ENCODE results near the gene KLK15.

KLK15 gene

DNA sequence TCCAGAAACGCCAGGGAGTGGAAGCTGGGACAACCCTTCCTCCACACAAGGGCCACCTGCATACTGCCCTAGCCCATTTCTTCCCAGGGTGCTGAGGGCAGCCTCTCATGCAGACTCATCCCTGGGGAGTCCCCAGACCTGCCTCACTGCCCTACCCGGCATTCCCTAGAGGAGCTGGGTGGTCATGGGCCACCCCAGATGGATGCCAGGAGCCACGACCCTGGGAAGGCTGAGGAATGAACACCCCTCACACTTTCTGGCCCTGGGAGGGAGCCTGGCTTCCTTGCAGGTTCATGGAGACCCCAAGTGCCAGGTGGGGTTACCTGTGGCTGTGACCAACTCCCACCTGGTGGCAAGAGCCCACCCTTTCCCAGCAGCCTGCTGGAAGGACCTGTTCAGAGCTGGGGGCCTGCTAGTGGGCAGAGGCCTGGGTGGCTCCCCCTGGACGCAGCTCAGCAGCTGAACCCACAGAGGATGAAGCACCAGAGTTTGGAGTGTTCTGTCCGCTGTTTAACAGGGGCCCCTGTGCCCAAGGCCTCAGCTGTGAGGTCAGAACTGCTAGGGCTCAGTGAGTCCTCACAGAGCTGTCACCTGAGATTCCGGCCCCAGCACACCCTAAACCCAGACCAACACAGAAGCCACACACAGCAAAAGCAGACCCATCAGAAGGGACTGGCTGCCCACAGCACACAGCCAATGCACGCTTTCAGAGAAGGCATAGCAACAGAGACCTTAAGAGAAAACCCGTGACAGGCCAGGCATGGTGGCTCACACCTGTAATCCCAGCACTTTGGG lies 36.5 kb downstream of the KLK15 start:
- Histone ChIP-seq H3K9ac (ENCODE audit: low read length) (no peak overlapping the region), H3K4me1 (ENCODE audit: low read length) (peaks cover 8% of the 10 kb centered on the region), H3K27me3 (ENCODE audit: low read depth, low read length) (no peaks in the 10 kb centered on the region), H3K9me3 (ENCODE audit: insufficient read depth, low read length) (no peaks in the 10 kb centered on the region), H4K20me1 (ENCODE audit: insufficient read depth, low read length) (peaks cover 65% of the 10 kb centered on the region), H3K4me2 (ENCODE audit: low read length) (no peak overlapping the region), H3K4me3 (ENCODE audit: low read length) (no peak overlapping the region), H3K36me3 (replicated peaks; ENCODE audit: low read depth, low read length) (peaks cover 57% of the 10 kb centered on the region), H3K79me2 (ENCODE audit: low read length) (peaks cover 32% of the 10 kb centered on the region), H2AFZ (ENCODE audit: low read depth, low read length) (no peak overlapping the region), H3K27ac (ENCODE audit: low read length) (no peak overlapping the region)
- TF ChIP-seq EZH2phosphoT487 (IDR thresholded peaks at IDR 0.05; ENCODE audit: low read depth) = no peak
- TF ChIP-seq, protein P1, sequence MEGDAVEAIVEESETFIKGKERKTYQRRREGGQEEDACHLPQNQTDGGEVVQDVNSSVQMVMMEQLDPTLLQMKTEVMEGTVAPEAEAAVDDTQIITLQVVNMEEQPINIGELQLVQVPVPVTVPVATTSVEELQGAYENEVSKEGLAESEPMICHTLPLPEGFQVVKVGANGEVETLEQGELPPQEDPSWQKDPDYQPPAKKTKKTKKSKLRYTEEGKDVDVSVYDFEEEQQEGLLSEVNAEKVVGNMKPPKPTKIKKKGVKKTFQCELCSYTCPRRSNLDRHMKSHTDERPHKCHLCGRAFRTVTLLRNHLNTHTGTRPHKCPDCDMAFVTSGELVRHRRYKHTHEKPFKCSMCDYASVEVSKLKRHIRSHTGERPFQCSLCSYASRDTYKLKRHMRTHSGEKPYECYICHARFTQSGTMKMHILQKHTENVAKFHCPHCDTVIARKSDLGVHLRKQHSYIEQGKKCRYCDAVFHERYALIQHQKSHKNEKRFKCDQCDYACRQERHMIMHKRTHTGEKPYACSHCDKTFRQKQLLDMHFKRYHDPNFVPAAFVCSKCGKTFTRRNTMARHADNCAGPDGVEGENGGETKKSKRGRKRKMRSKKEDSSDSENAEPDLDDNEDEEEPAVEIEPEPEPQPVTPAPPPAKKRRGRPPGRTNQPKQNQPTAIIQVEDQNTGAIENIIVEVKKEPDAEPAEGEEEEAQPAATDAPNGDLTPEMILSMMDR (IDR thresholded peaks at IDR 0.05; ENCODE audit: low read depth, low read length) = no peak

DNA sequence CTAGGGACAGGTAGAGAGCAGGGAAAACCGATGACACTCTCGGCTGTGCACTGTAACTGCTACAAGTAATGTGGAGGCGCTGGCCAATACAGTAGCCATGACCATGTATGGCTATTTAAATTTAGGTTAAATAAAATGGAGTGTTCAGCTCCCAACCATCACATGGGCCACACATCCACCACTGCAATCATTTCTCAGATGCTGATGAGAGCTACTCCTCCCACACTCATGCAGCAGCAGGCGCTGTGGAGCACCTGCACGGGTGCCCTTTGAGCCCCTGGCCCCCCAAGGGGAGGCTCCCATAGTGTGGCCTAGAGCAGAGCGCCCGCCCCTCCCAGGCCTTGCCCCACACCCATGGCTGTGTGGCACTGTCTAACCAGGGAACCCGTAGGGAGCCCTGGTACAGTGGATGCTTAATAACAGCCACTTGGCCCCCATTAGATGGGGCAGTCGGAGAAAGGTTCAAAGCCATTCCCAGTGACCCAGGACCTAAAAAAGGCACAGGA lies 37.2 kb downstream of the KLK15 start:
- Histone ChIP-seq H4K20me1 (ENCODE audit: insufficient read depth, low read length) (peaks cover 63% of the 10 kb centered on the region), H3K36me3 (replicated peaks; ENCODE audit: low read depth, low read length) (peaks cover 55% of the 10 kb centered on the region)

DNA sequence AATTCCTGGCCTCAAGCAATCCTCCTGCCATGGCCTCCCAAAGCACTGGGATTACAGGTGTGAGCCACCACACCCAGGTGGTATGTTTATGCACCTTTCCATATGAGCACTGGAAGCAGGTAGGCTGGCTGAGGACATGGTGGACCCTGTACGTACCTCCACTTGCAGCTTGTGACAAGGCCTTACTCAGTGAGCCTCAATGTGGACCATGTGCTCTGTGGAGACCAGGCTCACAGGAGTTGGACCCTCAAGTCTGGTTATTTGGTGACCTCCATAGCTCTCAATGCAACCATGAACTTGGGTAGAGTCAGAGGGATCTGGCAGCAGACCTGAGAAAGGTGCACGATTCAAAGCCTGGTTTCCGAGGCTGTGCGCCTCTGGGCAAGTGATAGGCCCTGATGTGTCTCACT lies 37.7 kb downstream of the KLK15 start:
- Histone ChIP-seq H3K27ac (ENCODE audit: low read length) (0 out of 2 replicates have a peak overlapping the region, but pooled peaks have one; percentile 3), H3K36me3 (replicated peaks; ENCODE audit: low read depth, low read length) (peaks cover 50% of the 10 kb centered on the region), H3K27me3 (ENCODE audit: low read depth, low read length) (no peaks in the 10 kb centered on the region), H3K9ac (ENCODE audit: low read length) (no peak overlapping the region), H3K4me3 (ENCODE audit: low read length) (no peak overlapping the region), H3K9me3 (ENCODE audit: insufficient read depth, low read length) (no peaks in the 10 kb centered on the region), H3K4me1 (ENCODE audit: low read length) (peaks cover 8% of the 10 kb centered on the region), H3K79me2 (ENCODE audit: low read length) (peaks cover 23% of the 10 kb centered on the region), H3K4me2 (ENCODE audit: low read length) (no peak overlapping the region), H2AFZ (ENCODE audit: low read depth, low read length) (no peak overlapping the region), H4K20me1 (ENCODE audit: insufficient read depth, low read length) (peaks cover 58% of the 10 kb centered on the region)
- TF ChIP-seq, protein P1 (IDR thresholded peaks at IDR 0.05; ENCODE audit: low read depth, low read length) = no peak
- no peak for TF ChIP-seq EZH2phosphoT487 (IDR thresholded peaks at IDR 0.05; ENCODE audit: low read depth)

More for the DNA sequence above, 37.2 kb downstream of the KLK15 start:
- TF ChIP-seq, protein P1 (IDR thresholded peaks at IDR 0.05; ENCODE audit: low read depth, low read length) = peak; percentile 33
- no peak for TF ChIP-seq EZH2phosphoT487 (IDR thresholded peaks at IDR 0.05; ENCODE audit: low read depth)
- Histone ChIP-seq H3K79me2 (ENCODE audit: low read length) (peaks cover 28% of the 10 kb centered on the region), H3K4me1 (ENCODE audit: low read length) (peaks cover 8% of the 10 kb centered on the region), H3K27me3 (ENCODE audit: low read depth, low read length) (no peaks in the 10 kb centered on the region), H2AFZ (ENCODE audit: low read depth, low read length) (no peak overlapping the region), H3K4me2 (ENCODE audit: low read length) (no peak overlapping the region), H3K27ac (ENCODE audit: low read length) (no peak overlapping the region), H3K9ac (ENCODE audit: low read length) (no peak overlapping the region), H3K4me3 (ENCODE audit: low read length) (no peak overlapping the region), H3K9me3 (ENCODE audit: insufficient read depth, low read length) (no peaks in the 10 kb centered on the region)

DNA sequence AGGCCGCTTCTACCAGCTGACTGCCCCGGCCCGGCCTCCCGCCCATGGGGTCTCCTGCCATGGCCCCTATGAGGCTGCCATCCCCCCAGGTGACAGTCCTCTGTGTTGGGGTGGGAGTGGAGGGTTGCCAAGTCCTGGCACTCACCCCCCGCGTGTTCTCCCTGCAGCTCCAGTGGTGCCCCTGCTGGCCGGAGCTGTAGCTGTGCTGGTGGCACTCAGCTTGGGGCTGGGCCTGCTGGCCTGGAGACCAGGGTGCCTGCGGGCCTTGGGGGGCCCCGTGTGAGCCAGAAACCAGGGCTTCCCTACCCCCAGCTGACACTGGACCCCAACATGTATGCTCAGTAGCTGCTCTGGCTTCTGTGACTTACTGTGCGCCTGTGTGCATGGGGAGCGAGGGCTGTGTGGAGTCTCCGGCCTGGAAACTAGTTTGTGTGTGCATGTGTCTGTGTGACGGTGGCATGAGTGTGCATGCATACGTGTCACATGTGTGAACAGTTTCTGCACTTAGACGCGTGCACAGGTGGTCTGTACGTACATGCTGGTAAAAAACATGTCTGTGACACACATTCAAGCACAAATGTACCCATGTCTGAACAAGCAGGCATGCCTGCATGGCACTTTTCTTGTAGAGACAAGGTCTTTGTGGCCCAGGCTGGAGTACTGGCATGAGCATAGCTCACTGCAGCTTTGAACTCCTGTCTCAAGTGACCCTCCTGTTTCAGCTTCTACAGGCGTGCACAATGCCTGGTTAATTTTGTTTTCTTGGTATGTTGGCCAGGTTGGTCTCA lies 38.3 kb downstream of the KLK15 start:
- Histone ChIP-seq H3K27me3 (ENCODE audit: low read depth, low read length) (no peaks in the 10 kb centered on the region), H3K27ac (ENCODE audit: low read length) (peak overlapping the region; percentile 3; the same call in 1 of the 2 replicates), H4K20me1 (ENCODE audit: insufficient read depth, low read length) (peaks cover 54% of the 10 kb centered on the region), H3K79me2 (ENCODE audit: low read length) (peaks cover 19% of the 10 kb centered on the region), H3K4me3 (ENCODE audit: low read length) (no peak overlapping the region), H3K9ac (ENCODE audit: low read length) (no peak overlapping the region), H3K4me1 (ENCODE audit: low read length) (peaks cover 8% of the 10 kb centered on the region), H3K36me3 (replicated peaks; ENCODE audit: low read depth, low read length) (peaks cover 47% of the 10 kb centered on the region), H2AFZ (ENCODE audit: low read depth, low read length) (no peak overlapping the region), H3K4me2 (ENCODE audit: low read length) (0 out of 2 replicates have a peak overlapping the region, but pooled peaks have one; percentile 3), H3K9me3 (ENCODE audit: insufficient read depth, low read length) (no peaks in the 10 kb centered on the region)
- no peak for TF ChIP-seq EZH2phosphoT487 (IDR thresholded peaks at IDR 0.05; ENCODE audit: low read depth)
- TF ChIP-seq, protein P1 (IDR thresholded peaks at IDR 0.05; ENCODE audit: low read depth, low read length) = peak; percentile 40

Data from OCI-LY3 (cell line).